Activated naive CD8-positive, alpha-beta T cell treated with anti-CD3 and anti-CD28 coated beads, Interleukin-2, amount 10 ng/mL, durations not matched to agents 7 days and 5 days (primary cell): Measurements from ENCODE around the gene SPAG16. TPM values are rescaled to one million over a fixed set of nuclear protein-coding genes. Genes with fewer than 3 reads are reported as not detected.
"Not testable (repeated sequence)": the region's sequence is repeated elsewhere in the genome, so short reads cannot be mapped to it uniquely, and the experiment has no call there.

ENCODE experiments used
- ATAC-seq: fragments of 150-1000 bp; cut with Tn5 transposase; one replicate; pipeline ENCODE4 v1.10.0; 2021; ENCODE audit warnings: low read depth, moderate library complexity
- POLR2A ChIA-PET: fragments of 350-600 bp; sonication (Branson Sonifier 250); formaldehyde crosslinking; loops from one replicate; lab custom pipeline; 2021; ENCODE audit warnings: antibody characterized with exemption; lab: Charles Lee
- DNase-seq: peaks from one replicate; pipeline ENCODE4 v3.0.0; 2021
- H3K27ac Mint-ChIP-seq: one replicate; pipeline ENCODE4 v1.8.0; 2022; ENCODE audit warnings: mild to moderate bottlenecking, mixed read lengths
- H3K27me3 Mint-ChIP-seq: one replicate; pipeline ENCODE4 v1.8.0; 2022; ENCODE audit warnings: mild to moderate bottlenecking, moderate library complexity, mixed read lengths
- H3K36me3 Mint-ChIP-seq: one replicate; pipeline ENCODE4 v1.8.0; 2021; ENCODE audit warnings: mild to moderate bottlenecking, mixed read lengths
- H3K4me1 Mint-ChIP-seq: one replicate; pipeline ENCODE4 v1.8.0; 2021; ENCODE audit warnings: mixed read lengths
- H3K4me3 Mint-ChIP-seq: one replicate; pipeline ENCODE4 v1.8.0; 2022; ENCODE audit warnings: mild to moderate bottlenecking, moderate library complexity, mixed read lengths
- H3K9me3 Mint-ChIP-seq: one replicate; pipeline ENCODE4 v1.8.0; 2021; ENCODE audit warnings: mixed read lengths
- total RNA-seq, 2 experiments: library from RNA; stranded (reverse); gene quantifications; one replicate each; pipeline ENCODE4 v1.2.3, GENCODE V29; 2021

SPAG16 gene
- total RNA-seq, 2 experiments from 2014 or later, result 10.9 to 12.6 TPM

GRCh38 chr2:213679894-213680293 lies 395.6 kb downstream of the SPAG16 start:
- Mint-ChIP-seq H3K36me3 (no peaks in the 10 kb centered on the region), H3K4me1 (no peaks in the 10 kb centered on the region), H3K4me3 (no peak overlapping the region), H3K9me3 (peaks cover 1% of the 10 kb centered on the region), H3K27ac (no peak overlapping the region), H3K27me3 (no peaks in the 10 kb centered on the region)
- ATAC-seq (no peak), DNase-seq (no peak)
- POLR2A ChIA-PET, result no interaction called here

- DNase-seq (no peak), ATAC-seq (no peak)
- Mint-ChIP-seq H3K36me3 (no peaks in the 10 kb centered on the region), H3K4me1 (no peaks in the 10 kb centered on the region), H3K27me3 (no peaks in the 10 kb centered on the region), H3K27ac (no peak overlapping the region), H3K9me3 (peaks cover 1% of the 10 kb centered on the region), H3K4me3 (no peak overlapping the region)
- POLR2A ChIA-PET, result no interaction called here
Measured at GRCh38 chr2:213682276-213682675, 398.0 kb downstream of the SPAG16 start.

- ATAC-seq (no peak), DNase-seq (no peak)
- H3K36me3 Mint-ChIP-seq, result no peaks in the 10 kb centered on the region
- POLR2A ChIA-PET, result no interaction called here
- H3K9me3 Mint-ChIP-seq, result no peaks in the 10 kb centered on the region
- H3K27ac Mint-ChIP-seq, result no peak overlapping the region
- no peaks in the 10 kb centered on the region for H3K27me3 Mint-ChIP-seq
- no peaks in the 10 kb centered on the region for H3K4me1 Mint-ChIP-seq
- no peak overlapping the region for H3K4me3 Mint-ChIP-seq
Measured at GRCh38 chr2:213688133-213688532, 403.9 kb downstream of the SPAG16 start.

- H3K4me1 Mint-ChIP-seq, DNase-seq, H3K4me3 Mint-ChIP-seq, ATAC-seq, H3K9me3 Mint-ChIP-seq, H3K27me3 Mint-ChIP-seq, H3K36me3 Mint-ChIP-seq, POLR2A ChIA-PET, H3K27ac Mint-ChIP-seq: not testable (repeated sequence)
Measured at GRCh38 chr2:213688825-213689224, 404.6 kb downstream of the SPAG16 start.

GRCh38 chr2:213689585-213689984 lies 405.3 kb downstream of the SPAG16 start:
- Mint-ChIP-seq H3K27ac (no peak overlapping the region), H3K36me3 (no peaks in the 10 kb centered on the region), H3K4me1 (no peaks in the 10 kb centered on the region), H3K9me3 (no peaks in the 10 kb centered on the region), H3K27me3 (no peaks in the 10 kb centered on the region), H3K4me3 (no peak overlapping the region)
- no peak for DNase-seq
- ATAC-seq, result no peak
- POLR2A ChIA-PET, result no interaction called here

GRCh38 chr2:213691351-213691750 lies 407.1 kb downstream of the SPAG16 start:
- Mint-ChIP-seq H3K4me3 (no peak overlapping the region), H3K27me3 (no peaks in the 10 kb centered on the region), H3K27ac (no peak overlapping the region), H3K36me3 (no peaks in the 10 kb centered on the region), H3K4me1 (no peaks in the 10 kb centered on the region), H3K9me3 (no peaks in the 10 kb centered on the region)
- DNase-seq, result no peak
- ATAC-seq, result no peak
- POLR2A ChIA-PET, result no interaction called here

GRCh38 chr2:213696442-213696841 lies 412.2 kb downstream of the SPAG16 start:
- Mint-ChIP-seq H3K4me1 (no peaks in the 10 kb centered on the region), H3K36me3 (no peaks in the 10 kb centered on the region), H3K4me3 (no peak overlapping the region), H3K27ac (no peak overlapping the region), H3K27me3 (no peaks in the 10 kb centered on the region), H3K9me3 (no peaks in the 10 kb centered on the region)
- no peak for DNase-seq
- POLR2A ChIA-PET, result no interaction called here
- ATAC-seq, result no peak

GRCh38 chr2:213701365-213701764 lies 417.1 kb downstream of the SPAG16 start:
- POLR2A ChIA-PET, H3K4me1 Mint-ChIP-seq, H3K27ac Mint-ChIP-seq, H3K9me3 Mint-ChIP-seq, H3K36me3 Mint-ChIP-seq, DNase-seq, ATAC-seq, H3K4me3 Mint-ChIP-seq, H3K27me3 Mint-ChIP-seq: not testable (repeated sequence)

- no peaks in the 10 kb centered on the region for H3K4me1 Mint-ChIP-seq
Measured at GRCh38 chr2:213703406-213704098, 419.3 kb downstream of the SPAG16 start.

GRCh38 chr2:213710164-213710563 lies 425.9 kb downstream of the SPAG16 start:
- Mint-ChIP-seq H3K27me3 (no peaks in the 10 kb centered on the region), H3K27ac (no peak overlapping the region)
- ATAC-seq, result no peak

More at GRCh38 chr2:213703406-213704098, 419.3 kb downstream of the SPAG16 start:
- ATAC-seq, result no peak
- no peak overlapping the region for H3K27ac Mint-ChIP-seq
- no peaks in the 10 kb centered on the region for H3K36me3 Mint-ChIP-seq
- DNase-seq, result no peak
- H3K4me3 Mint-ChIP-seq, result no peak overlapping the region
- H3K9me3 Mint-ChIP-seq, result peaks cover 4% of the 10 kb centered on the region
- no peaks in the 10 kb centered on the region for H3K27me3 Mint-ChIP-seq
- POLR2A ChIA-PET, result no interaction called here

GRCh38 chr2:213718411-213718810 lies 434.1 kb downstream of the SPAG16 start:
- H3K27ac Mint-ChIP-seq, H3K36me3 Mint-ChIP-seq, H3K4me1 Mint-ChIP-seq, H3K9me3 Mint-ChIP-seq, H3K4me3 Mint-ChIP-seq, POLR2A ChIA-PET, ATAC-seq, DNase-seq, H3K27me3 Mint-ChIP-seq: not testable (repeated sequence)

More at GRCh38 chr2:213710164-213710563, 425.9 kb downstream of the SPAG16 start:
- no peak for DNase-seq
- POLR2A ChIA-PET, result no interaction called here
- H3K4me1 Mint-ChIP-seq, result no peaks in the 10 kb centered on the region
- peaks cover 2% of the 10 kb centered on the region for H3K9me3 Mint-ChIP-seq
- H3K4me3 Mint-ChIP-seq, result no peak overlapping the region
- H3K36me3 Mint-ChIP-seq, result no peaks in the 10 kb centered on the region

- DNase-seq, result no peak
- peaks cover 3% of the 10 kb centered on the region for H3K27me3 Mint-ChIP-seq
- no peaks in the 10 kb centered on the region for H3K9me3 Mint-ChIP-seq
- H3K4me1 Mint-ChIP-seq, result no peaks in the 10 kb centered on the region
- no peaks in the 10 kb centered on the region for H3K36me3 Mint-ChIP-seq
- no peak for ATAC-seq
- POLR2A ChIA-PET, result no interaction called here
- no peak overlapping the region for H3K4me3 Mint-ChIP-seq
- no peak overlapping the region for H3K27ac Mint-ChIP-seq
Measured at GRCh38 chr2:213722565-213722964, 438.3 kb downstream of the SPAG16 start.

- H3K36me3 Mint-ChIP-seq, result no peaks in the 10 kb centered on the region
- no peak overlapping the region for H3K27ac Mint-ChIP-seq
- POLR2A ChIA-PET, result no interaction called here
- H3K9me3 Mint-ChIP-seq, result no peaks in the 10 kb centered on the region
- H3K27me3 Mint-ChIP-seq, result no peaks in the 10 kb centered on the region
- ATAC-seq (no peak), DNase-seq (no peak)
- H3K4me1 Mint-ChIP-seq, result no peaks in the 10 kb centered on the region
- no peak overlapping the region for H3K4me3 Mint-ChIP-seq
Measured at GRCh38 chr2:213723041-213723560, 438.8 kb downstream of the SPAG16 start.

- Mint-ChIP-seq H3K27me3 (no peaks in the 10 kb centered on the region), H3K9me3 (no peaks in the 10 kb centered on the region), H3K4me3 (no peak overlapping the region), H3K4me1 (no peaks in the 10 kb centered on the region), H3K27ac (no peak overlapping the region), H3K36me3 (no peaks in the 10 kb centered on the region)
- ATAC-seq (no peak), DNase-seq (no peak)
- POLR2A ChIA-PET, result no interaction called here
Measured at GRCh38 chr2:213723707-213724106, 439.4 kb downstream of the SPAG16 start.
